Heart right ventricle (tissue), 16 donors: ENCODE results near the gene ZFYVE9. TPM values are rescaled to one million over a fixed set of nuclear protein-coding genes. Genes with fewer than 3 reads are reported as not detected.
A peak's percentile ranks its signal among the peaks of the same experiment; 100 is the strongest.
"Not testable (repeated sequence)": the region's sequence is repeated elsewhere in the genome, so short reads cannot be mapped to it uniquely, and the experiment has no call there.

Source experiments
- ATAC-seq, 8 donors: fragments of 200-7000 bp; cut with Tn5 transposase; one replicate each; pipeline ENCODE4 v1.9.1; 2020; ENCODE audit warnings: mild to moderate bottlenecking in 8 of 8, moderate library complexity in 8 of 8, moderate number of reproducible peaks in 1 of 8
- DNase-seq, 2 donors: peaks; one replicate each; pipeline ENCODE4 v3.0.0-alpha.2; 2020
- H3K27ac ChIP-seq, 10 donors: fragments of 200-600 bp; sonication (generic) in 2 of 10; one replicate each; pipeline versions ENCODE4 v1.5.0 to v1.8.0; 2020 to 2022; ENCODE audit warnings: mild to moderate bottlenecking in 3 of 10
- H3K27me3 ChIP-seq, 7 donors: fragments of 200-600 bp; one replicate each; pipeline ENCODE4 v1.8.0; 2021 to 2022; ENCODE audit warnings: mild to moderate bottlenecking in 2 of 7
- H3K36me3 ChIP-seq, 9 donors: fragments of 200-600 bp; sonication (generic) in 1 of 9; one replicate each; pipeline versions ENCODE4 v1.5.0 to v1.8.0; 2020 to 2022; ENCODE audit warnings: mild to moderate bottlenecking in 2 of 9
- H3K4me1 ChIP-seq, 9 donors: fragments of 200-600 bp; sonication (generic) in 1 of 9; one replicate each; pipeline versions ENCODE4 v1.5.0 to v1.8.0; 2020 to 2022; ENCODE audit warnings: mild to moderate bottlenecking in 4 of 9
- H3K4me3 ChIP-seq, 10 donors: fragments of 200-600 bp; sonication (generic) in 2 of 10; one replicate each; pipeline versions ENCODE4 v1.5.0 to v1.8.0; 2020 to 2022; ENCODE audit warnings: mild to moderate bottlenecking in 7 of 10, moderate library complexity in 2 of 10
- H3K9me3 ChIP-seq, 11 donors: fragments of 200-600 bp in 10 of 11; sonication (generic) in 2 of 11; one replicate each; pipeline versions ENCODE4 v1.5.0 to v1.8.0; 2013 to 2022; ENCODE audit warnings: mild to moderate bottlenecking in 2 of 11, control low read depth in 1 of 11, moderate library complexity in 1 of 11
- CTCF ChIP-seq, 9 donors: fragments of 200-600 bp; sonication (generic) in 2 of 9; IDR thresholded peaks; one replicate each; pipeline versions ENCODE4 v1.5.0 to v1.8.0; 2021 to 2022; ENCODE audit warnings: antibody characterized with exemption in 9 of 9, mild to moderate bottlenecking in 5 of 9, moderate library complexity in 1 of 9
- WGBS, 2 donors: extraction: QIAGEN DNeasy Blood & Tissue Kit; methylation state at CpG; one replicate each; pipeline ENCODE4 v1.1.7; 2013; ENCODE audit warnings: inconsistent platforms in 1 of 2; 5-methylcytosine and 5-hydroxymethylcytosine counted together
- intact Hi-C, 10 donors: fragments of 100-400 bp; cut with DNase I; formaldehyde crosslinking; loops; one replicate each; pipeline versions ENCODE4 v1.11.1 to v1.14.2; 2022
- polyA plus RNA-seq, 2 donors: library from polyadenylated mRNA; stranded (reverse); fragments of 200-250 nt; gene quantifications; one replicate each; pipeline ENCODE4 v1.2.3, GENCODE V29; 2013
- total RNA-seq, 10 donors: library from RNA; stranded (reverse); fragmentation: NEBNext Ultra II Directional in 3 of 10; extraction: Animal tissue kit (Norgen Biotek cat#: 25700) in 3 of 10; gene quantifications; one replicate each; pipeline versions ENCODE4 v1.2.1 to v1.2.4, GENCODE V29; 2021 to 2023
- donor health status: Arrhythmogenic right ventricular cardiomyopathy.
- donor health status: ischemic (EF 13 %, LVEDD 7.1; RV severe dilation, severe dysfunction).
- donor health status: healthy with polysubstance abuse.
- donor health status: DM: no; HTN: yes; CAD: no.
- donor health status: DM: no; HTN: no; CAD: no.
- donor health status: ischemic (EF 25% LVEDD 6.9; RV normal size, moderate dysfunction).
- donor health status: ischemic (EF 25% LVEDD 5.7; RV mildly dilated, moderate dysfunction).
- donor health status: healthy.
- donor health status: DM: yes; HTN: yes; CAD: no.
- donor health status: Ischemic cardiomyopathy.
- donor health status: ischemic (EF 35%, LVEDD 5.7; RV mildly dilated, moderate dysfunction).
- donor health status: nonischemic (EF 11% LVEDD 7.7; RV severe dilation, severe dysfunction).
- donor health status: DM: yes; HTN: yes; CAD: no.
- donor health status: PGD.
- donor health status: ischemic (EF 29% LVEDD 5.4; RV normal size, mild dysfunction).
- donor health status: nonischemic (EF 23%, LVEDD 6.1; RV moderate dilation, normal function).

The ZFYVE9 gene
- total and polyA plus RNA-seq, 12 donors: 2.6 to 22.2 (median 15.6) TPM

GRCh38 chr1:52368383-52369172 lies 226.7 kb downstream of the ZFYVE9 start:
- 6 to 9% methylated on average over 51 of the region's 51 CpGs for WGBS, 2 donors
- Histone ChIP-seq H3K36me3 (peaks cover 0 to 26% (median 0%) of the 10 kb centered on the region in 9 donors), H3K27ac (peak overlapping the region in 5 of 10 donors; percentile 14 to 52 (median 41)), H3K27me3 (peaks cover 0 to 10% (median 0%) of the 10 kb centered on the region in 7 donors), H3K4me3 (peak overlapping the region in 9 of 10 donors; percentile 29 to 57 (median 52)), H3K4me1 (peaks cover 0 to 26% (median 12%) of the 10 kb centered on the region in 9 donors), H3K9me3 (no peaks in the 10 kb centered on the region)
- peak; percentile 33 to 53 for DNase-seq
- no peak for ATAC-seq
- intact Hi-C loops: loop anchor here in 2 of 10 donors (5.0 to 10.0 kb wide), 2 partner anchors 316 to 319 kb away; no protein-coding TSS in a partner anchor
- peak in 4 of 9 donors; percentile 12 to 38 (median 31) for TF ChIP-seq CTCF (IDR thresholded peaks at IDR 0.05)

GRCh38 chr1:52369851-52370250 lies 228.0 kb downstream of the ZFYVE9 start:
- H3K4me3 ChIP-seq, H3K27me3 ChIP-seq, H3K27ac ChIP-seq, H3K9me3 ChIP-seq, DNase-seq, ATAC-seq: not testable (repeated sequence)
- intact Hi-C loops: loop anchor here in 2 of 10 donors (5.0 to 10.0 kb wide), 2 partner anchors 315 to 317 kb away; no protein-coding TSS in a partner anchor
- 68 to 76% methylated on average over 1 of the region's 1 CpG for WGBS, 2 donors
- H3K36me3 ChIP-seq: peaks cover 0 to 30% (median 0%) of the 10 kb centered on the region in 9 donors
- H3K4me1 ChIP-seq: peaks cover 0 to 19% (median 5%) of the 10 kb centered on the region in 9 donors

GRCh38 chr1:52385376-52385775 lies 243.5 kb downstream of the ZFYVE9 start:
- H3K27me3 ChIP-seq: no peaks in the 10 kb centered on the region
- H3K36me3 ChIP-seq: peaks cover 0 to 62% (median 0%) of the 10 kb centered on the region in 9 donors
- no peak overlapping the region for H3K27ac ChIP-seq
- intact Hi-C loops: no loop called here
- H3K9me3 ChIP-seq: no peaks in the 10 kb centered on the region
- no peak overlapping the region for H3K4me3 ChIP-seq
- DNase-seq (no peak), ATAC-seq (no peak)
- no peaks in the 10 kb centered on the region for H3K4me1 ChIP-seq
- TF ChIP-seq CTCF (IDR thresholded peaks at IDR 0.05): no peak
- WGBS, 2 donors: 91 to 92% methylated on average over 3 of the region's 3 CpGs

DNA sequence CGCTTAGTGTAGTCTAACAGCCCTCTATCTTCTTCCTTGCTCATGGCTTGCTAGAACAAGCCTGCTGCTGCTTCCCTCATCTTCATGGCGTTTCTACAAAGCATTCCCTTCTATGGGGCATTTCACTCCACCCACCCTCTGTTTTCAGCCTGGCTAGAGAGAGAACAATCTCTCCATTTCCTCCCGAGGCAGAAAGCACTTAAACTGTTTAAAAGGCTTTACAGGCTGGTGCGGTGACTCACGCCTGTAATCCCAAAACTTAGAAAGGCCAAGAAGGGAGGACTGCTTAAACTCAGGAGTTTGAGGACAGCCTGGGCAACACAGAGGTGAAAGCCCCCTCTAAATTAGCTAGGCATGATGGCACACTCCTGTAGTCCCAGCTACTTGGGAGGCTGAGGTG lies 244.6 kb downstream of the ZFYVE9 start:
- no peaks in the 10 kb centered on the region for H3K27me3 ChIP-seq

More for the DNA sequence above, 244.6 kb downstream of the ZFYVE9 start:
- 88 to 90% methylated on average over 5 of the region's 5 CpGs for WGBS, 2 donors
- intact Hi-C loops: no loop called here
- ATAC-seq: no peak
- DNase-seq: no peak
- no peak for TF ChIP-seq CTCF (IDR thresholded peaks at IDR 0.05)
- Histone ChIP-seq H3K27ac (no peak overlapping the region), H3K9me3 (no peaks in the 10 kb centered on the region), H3K36me3 (peaks cover 0 to 59% (median 0%) of the 10 kb centered on the region in 9 donors), H3K4me3 (no peak overlapping the region), H3K4me1 (no peaks in the 10 kb centered on the region)
